GM19099 (cell line): Measurements from ENCODE around the gene MTM1.

ENCODE experiments used
- POLR2A ChIP-seq: IDR thresholded peaks from 3 replicates; pipeline ENCODE4 v1.6.1; 2011; ENCODE audit warnings: low read depth; ENCODE audit not compliant: insufficient read length; ENCODE audit errors: extremely low read depth

The MTM1 gene

DNA sequence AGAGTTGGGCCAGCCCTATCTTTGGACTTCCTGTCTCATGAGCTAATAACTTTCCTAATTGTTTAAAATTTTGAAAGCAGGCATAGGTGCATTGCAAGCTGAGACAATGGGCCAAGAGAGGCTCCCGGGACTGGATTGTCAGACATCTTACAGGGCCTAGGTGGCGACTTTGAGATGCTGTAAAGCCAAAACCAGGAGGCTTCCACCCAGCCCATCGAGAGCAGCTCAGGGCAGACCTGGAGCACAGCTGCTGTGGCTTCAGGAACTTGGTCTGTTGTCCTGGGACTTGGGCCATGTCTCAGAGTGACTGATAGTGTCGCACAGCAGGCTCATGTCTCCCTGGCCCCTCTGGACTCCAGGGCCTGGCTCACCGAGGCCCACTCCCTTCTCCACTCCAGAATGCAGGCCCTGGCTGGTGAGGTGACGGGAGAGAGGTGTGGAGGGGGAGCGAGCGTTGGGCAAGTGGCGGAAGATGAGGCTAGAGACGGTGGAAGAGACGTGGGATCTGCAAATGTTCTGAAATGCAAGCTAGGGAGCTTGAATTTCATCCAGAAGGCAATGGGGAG is 24.1 kb upstream of the MTM1 start:
- no peak for TF ChIP-seq POLR2A

DNA sequence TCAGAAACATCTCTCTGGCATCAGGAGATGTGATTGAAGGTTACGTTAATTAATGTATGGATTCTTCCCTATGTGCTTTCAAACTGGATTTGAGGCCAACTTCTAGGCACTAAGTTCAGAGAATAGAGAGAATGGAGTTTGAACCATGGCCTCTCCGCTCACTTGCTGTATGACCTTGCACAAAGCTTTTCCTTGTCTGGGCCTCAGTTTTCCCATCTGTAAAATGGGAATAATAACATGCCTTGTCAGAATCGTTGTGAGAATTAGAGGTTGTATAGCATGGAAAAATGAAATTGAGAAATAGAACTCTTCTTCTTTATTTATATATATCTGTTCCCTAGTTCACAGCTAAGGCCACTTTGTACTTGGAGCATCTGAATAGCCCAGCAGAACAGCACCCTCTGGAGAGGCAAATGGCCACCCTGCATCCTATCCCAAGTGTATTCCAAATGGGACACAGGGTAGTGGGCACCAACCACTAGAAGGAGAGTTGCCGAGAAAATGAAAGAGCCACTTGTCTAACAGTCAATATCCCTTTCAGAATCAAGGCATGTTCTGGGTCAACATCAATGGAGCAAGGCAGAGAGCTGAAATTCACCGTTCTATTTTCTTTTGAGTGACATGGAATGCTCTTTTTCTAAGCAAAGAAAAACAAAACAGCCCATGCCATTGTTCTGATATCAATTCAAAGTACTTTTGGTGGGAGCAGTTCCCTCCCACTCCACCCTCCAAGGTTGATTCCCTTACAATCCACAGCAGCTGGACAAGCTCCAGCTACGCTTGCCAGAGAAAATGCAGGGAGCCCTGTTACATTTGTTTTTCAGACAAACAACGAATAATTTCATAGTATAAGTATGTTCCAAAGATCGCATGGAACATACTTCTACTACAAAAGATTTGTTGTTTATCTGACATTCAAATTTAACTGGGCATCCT is 23.3 kb upstream of the MTM1 start:
- no peak for TF ChIP-seq POLR2A

DNA sequence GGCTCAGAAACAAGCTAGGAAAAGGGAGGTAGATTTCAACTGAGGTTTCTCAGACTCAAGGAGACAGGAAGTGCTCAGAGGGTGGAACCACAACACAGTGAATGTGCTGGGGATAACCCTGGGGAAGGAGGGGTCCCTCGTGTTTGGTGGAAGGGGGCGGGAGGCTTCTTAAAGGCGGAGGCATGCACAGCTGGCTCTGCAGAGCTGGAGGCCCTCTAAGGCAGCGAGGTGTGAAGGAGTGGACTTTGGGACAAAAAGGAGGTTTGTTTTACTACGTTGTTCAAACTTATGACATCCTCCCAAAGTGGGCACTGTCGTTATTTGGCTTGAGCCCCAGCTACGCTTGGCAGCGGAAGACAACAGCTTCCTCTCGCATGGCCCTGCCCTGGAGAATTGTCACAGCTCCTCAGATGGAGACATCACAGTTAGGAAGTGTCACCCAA is 21.7 kb upstream of the MTM1 start:
- TF ChIP-seq POLR2A = no peak

DNA sequence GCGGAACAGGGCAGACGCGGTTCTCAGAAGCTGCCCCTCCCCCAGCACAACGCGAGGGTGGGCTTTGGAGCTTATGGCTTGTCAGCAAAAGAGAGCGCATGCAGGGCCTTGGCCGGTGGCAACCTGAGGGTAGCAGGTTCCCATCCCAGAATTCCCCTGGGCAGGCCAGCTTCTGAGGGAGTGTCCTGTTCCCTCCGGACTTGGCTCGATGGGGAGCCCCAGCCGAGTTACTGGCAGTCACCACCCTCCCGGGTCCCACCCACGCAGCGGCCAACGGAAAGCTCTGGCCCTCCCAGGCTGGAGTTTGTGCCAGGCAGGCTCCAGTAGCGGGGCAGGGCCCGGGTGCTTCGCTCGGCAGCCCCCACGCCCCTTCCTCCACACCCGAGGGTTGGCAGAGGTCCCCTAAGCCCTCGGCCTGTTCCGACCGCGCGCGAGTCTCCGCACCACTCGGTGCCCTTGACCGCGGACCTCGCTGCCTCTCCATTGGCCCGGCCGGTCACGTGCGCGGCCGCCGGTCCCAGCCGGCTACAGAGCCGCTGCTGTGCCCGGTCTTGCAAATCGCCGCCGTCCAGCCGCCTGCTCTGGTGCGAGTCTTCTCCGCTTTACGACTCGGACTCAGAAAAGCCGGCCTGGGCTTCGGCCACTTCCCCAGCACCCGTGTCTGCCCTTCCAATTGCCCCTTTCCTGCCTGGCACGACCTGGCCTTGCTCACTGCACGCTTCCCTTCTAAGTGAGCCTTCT is 20.9 kb upstream of the MTM1 start:
- no peak for TF ChIP-seq POLR2A

DNA sequence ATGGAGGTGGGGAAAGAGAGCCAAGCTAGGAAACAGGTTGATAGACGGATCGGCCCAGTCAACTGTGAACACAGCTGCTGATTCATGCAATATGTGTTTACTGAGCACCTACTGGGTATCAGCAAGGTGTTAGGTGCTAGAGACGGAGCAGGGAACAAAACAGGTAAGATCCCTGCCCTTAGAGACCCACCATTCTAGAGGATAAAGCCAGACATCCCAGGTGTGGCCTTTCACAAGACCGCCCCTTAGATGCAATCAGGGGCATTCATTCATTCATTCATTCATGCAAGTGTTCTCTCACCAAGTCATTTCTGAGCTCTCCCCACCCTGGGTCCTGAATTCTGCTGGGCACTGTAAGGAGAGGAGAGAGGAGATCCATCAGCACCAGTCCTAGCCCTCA is 20.2 kb upstream of the MTM1 start:
- no peak for TF ChIP-seq POLR2A

DNA sequence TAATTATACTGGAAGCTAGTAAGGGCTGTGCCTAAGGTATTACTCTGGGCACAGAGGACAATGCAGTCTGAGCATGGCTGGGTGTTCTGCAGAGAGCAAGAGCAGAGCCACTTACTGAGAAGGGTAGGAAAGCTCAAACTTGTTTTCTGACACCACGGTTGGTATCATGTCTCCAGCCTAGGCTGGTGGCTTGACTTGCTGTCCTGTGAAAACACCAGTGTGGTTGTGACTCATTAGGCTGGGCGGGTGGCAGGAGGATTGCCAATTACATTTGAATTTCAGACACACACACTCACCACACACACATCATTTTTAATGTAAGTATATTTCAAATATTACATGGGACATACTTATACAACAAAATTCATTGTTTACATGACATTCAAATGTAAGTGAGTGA is 19.7 kb upstream of the MTM1 start:
- TF ChIP-seq POLR2A = no peak

DNA sequence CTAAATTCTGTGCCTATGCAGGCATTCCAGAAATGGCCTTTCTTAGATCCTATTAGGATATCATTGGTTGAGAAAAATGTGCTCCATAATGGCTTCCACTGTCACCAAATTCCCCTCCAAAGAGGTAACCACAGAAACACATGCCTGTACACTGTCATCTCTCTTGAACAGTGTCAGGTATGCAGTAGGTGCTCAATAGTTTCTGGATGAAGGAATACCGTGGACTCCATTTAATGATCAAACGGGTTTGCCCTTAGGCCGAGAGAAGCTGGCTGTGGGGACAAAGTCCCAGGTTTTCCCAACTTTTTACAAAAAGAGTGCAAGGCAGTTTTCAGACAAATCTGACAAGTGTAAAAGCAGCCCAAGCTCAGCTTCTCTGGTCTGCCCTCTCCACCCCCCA is 16.5 kb upstream of the MTM1 start:
- TF ChIP-seq POLR2A = no peak

DNA sequence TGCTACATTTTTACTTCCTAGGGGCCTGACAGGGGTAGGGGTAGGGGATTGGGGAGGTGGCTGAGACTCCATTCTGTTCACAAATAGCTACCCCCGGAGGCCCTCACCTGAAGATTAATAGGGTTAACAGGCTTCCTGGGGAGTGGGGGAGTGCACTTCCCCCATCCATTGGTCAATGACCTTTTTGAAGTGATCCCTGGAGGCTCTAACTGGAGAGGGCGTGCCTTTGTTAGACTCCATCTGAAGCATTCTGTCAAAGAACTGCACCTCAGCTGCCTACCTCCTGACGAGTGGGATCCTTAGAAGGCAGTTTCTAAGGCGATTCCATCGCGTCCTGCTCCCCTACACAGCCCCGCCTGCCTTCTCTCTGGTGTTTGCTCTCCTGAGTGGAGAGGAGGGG is 10.0 kb upstream of the MTM1 start:
- no peak for TF ChIP-seq POLR2A

DNA sequence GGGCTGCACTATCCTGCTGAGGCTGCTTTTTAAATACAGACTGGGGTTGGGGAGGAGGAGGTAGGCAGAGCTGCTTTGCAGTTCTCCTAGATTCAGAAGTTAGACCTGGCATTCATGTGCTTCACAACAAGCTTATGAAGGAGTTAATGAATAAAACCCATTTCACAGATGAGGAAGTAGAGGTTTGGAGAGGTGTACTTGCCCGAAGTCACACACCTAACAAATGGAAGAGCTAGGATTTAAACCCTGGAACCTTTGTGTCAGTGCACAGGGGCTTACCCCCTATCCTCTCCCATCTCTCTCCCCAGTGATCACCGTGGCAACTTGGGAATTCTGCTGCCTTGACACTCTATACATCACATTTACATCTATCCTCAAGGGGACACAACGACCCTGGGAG is 3.6 kb upstream of the MTM1 start:
- TF ChIP-seq POLR2A = no peak

DNA sequence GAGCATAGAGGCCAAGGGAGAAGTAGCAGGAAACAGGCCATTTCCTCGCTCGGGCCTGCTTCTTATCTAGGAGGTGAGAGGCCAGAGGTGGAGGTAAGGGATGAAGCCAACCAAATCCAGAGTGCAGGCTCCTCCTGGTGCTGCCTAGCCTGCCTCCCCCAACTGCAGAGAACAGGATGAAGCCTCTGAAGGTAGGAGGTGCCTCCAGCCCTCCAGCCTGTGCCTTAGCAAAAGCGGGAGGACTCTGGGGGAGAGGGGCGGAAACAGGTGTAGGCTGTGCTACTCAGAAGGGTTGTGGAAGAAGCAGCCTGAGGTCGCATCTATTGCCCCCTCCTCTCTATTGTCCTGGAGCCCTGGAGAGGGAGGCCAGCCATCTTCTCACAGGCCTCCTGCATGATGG is 2.9 kb upstream of the MTM1 start:
- no peak for TF ChIP-seq POLR2A

DNA sequence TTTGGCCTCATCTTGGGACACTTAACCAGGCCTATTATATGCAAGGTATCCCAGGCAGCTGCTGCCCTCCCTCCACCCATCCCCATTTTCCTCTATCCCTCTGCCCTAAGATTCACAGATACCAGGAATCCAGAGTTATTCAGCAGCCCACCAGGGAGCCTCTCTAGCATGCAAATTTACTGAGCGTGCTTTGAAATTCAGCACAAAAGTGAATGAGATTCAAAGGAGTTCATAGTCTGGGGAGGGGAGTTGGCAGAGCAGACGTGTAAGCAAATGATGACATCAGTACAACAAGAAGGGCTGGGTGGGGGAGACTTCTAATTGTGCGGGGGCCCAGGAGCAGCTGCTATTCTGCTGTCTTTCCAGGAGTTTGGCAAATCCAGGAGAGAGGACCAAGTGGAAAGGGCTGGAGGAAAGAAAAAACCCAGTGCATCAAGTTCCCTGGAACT is 1.7 kb upstream of the MTM1 start:
- no peak for TF ChIP-seq POLR2A

DNA sequence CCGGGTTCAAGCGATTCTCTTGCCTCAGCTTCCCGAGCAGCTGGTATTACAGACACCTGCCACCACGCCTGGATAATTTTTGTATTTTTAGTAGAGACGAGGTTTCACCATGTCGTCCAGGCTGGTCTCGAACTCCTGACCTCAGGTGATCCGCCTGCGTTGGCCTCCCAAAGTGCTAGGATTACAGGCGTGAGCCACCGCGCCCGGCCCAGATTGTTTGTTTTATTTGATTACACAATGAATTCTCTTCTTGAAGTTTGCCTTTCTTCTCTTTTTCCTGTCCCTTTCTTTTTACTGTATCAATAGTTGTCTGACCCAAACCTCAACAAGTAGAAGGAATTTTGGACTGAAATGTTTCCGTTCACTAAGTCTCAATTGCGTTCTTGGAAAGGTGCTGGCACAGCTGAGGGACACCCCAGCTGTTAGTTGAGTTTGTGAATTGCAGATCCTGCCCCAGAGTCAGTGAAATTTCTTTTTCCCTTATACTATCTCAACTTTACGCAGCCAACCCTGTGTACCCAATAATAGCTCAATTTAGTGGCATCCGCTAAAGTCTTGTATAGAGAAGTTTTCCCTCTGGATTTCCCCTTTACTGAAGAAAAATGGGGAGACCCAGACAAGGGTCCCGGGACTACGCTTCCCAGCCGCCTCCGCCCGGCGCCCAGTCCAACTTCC is 639 bp upstream of the MTM1 start:
- no peak for TF ChIP-seq POLR2A

DNA sequence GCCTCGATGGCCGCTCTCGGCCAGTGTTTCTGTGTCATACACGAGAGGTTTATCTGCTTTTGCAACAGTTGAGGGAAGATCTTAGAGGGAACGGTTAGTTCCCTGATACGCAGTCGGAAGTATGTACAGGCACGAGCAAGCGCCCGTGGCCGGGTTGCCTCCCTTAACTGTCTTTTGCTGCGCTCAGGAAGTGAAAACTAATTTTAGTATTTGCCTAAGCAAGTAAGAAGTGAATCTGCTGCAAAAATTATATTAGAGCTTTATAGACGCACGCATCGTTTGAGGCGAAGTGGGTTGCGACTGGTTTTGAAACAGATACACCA is 695 bp downstream of the MTM1 start:
- no peak for TF ChIP-seq POLR2A

DNA sequence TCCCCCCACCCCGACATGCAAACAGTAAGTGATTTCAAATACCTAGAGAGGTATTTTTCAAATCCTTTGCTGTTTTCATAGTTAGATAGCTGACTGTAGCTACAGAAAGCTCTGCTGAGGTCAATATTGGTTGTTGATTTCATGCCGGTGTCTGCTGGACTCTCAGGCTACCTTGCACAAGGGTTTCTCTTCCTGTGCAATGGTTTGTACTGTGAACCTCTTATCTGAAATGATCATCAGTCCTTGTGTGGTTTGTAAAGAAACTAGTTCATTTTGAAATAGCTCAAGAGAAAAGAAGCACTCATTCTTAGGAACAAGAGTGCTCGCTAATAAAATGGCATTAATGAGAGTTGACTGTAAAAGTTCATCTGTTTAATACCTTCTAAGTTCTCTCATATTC is 2.1 kb downstream of the MTM1 start:
- no peak for TF ChIP-seq POLR2A

DNA sequence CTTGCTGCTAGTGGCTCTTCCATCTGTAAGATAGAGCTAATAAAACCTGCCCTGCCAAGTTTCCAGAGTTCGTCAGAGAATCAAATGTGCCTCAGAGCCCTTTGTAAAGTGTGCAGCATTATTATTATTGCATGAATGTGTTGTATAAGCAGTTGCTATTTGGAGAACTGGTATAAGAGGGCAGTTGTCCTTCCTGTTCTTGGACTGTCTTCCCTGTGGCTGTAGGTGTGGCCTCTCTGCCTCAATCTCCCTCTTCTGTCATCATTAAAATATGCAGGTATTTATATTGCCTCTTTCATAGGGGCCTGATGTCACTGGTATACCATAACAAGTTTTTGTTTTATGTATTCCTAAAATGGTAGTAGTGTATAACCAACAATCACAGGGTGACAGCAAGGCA is 3.8 kb downstream of the MTM1 start:
- no peak for TF ChIP-seq POLR2A
